IPS-18a (cell line): ENCODE results near the gene TEX12.
"Not testable (repeated sequence)": the region's sequence is repeated elsewhere in the genome, so short reads cannot be mapped to it uniquely, and the experiment has no call there.

Experiments
- H3K27ac ChIP-seq: one replicate; pipeline ENCODE4 v1.5.1; 2013; ENCODE audit warnings: low read length
- H3K27me3 ChIP-seq: one replicate; pipeline ENCODE4 v1.6.1; 2013; ENCODE audit warnings: mild to moderate bottlenecking, low read length; ENCODE audit not compliant: control insufficient read depth, insufficient read depth
- H3K36me3 ChIP-seq: one replicate; pipeline ENCODE4 v1.6.1; 2013; ENCODE audit warnings: low read depth, low read length; ENCODE audit not compliant: control insufficient read depth
- H3K4me1 ChIP-seq: one replicate; pipeline ENCODE4 v1.6.1; 2013; ENCODE audit warnings: low read depth, low read length; ENCODE audit not compliant: control insufficient read depth
- H3K4me3 ChIP-seq: one replicate; pipeline ENCODE4 v1.5.1; 2013; ENCODE audit warnings: low read length
- H3K9ac ChIP-seq: one replicate; pipeline ENCODE4 v1.6.1; 2013; ENCODE audit warnings: mild to moderate bottlenecking, low read length, moderate library complexity
- H3K9me3 ChIP-seq: one replicate; pipeline ENCODE4 v1.6.1; 2013; ENCODE audit warnings: low read depth, low read length; ENCODE audit not compliant: control insufficient read depth

Gene TEX12

GRCh38 chr11:112156153-112156955 is 10.8 kb upstream of the TEX12 start:
- Histone ChIP-seq H3K27ac (no peak overlapping the region), H3K27me3 (no peaks in the 10 kb centered on the region), H3K4me3 (no peak overlapping the region), H3K9ac (no peak overlapping the region), H3K9me3 (no peaks in the 10 kb centered on the region), H3K36me3 (no peaks in the 10 kb centered on the region), H3K4me1 (no peaks in the 10 kb centered on the region)

GRCh38 chr11:112156956-112157766 is 10.0 kb upstream of the TEX12 start:
- Histone ChIP-seq H3K27me3 (no peaks in the 10 kb centered on the region), H3K9ac (no peak overlapping the region), H3K9me3 (no peaks in the 10 kb centered on the region), H3K36me3 (no peaks in the 10 kb centered on the region), H3K27ac (no peak overlapping the region), H3K4me3 (no peak overlapping the region), H3K4me1 (no peaks in the 10 kb centered on the region)

GRCh38 chr11:112159098-112160065 is 7.8 kb upstream of the TEX12 start:
- Histone ChIP-seq H3K4me3 (no peak overlapping the region), H3K4me1 (peaks cover 4% of the 10 kb centered on the region), H3K9ac (no peak overlapping the region), H3K27me3 (no peaks in the 10 kb centered on the region), H3K36me3 (no peaks in the 10 kb centered on the region), H3K27ac (no peak overlapping the region), H3K9me3 (no peaks in the 10 kb centered on the region)

GRCh38 chr11:112160091-112160848 is 6.9 kb upstream of the TEX12 start:
- Histone ChIP-seq H3K9ac (no peak overlapping the region), H3K4me1 (peaks cover 4% of the 10 kb centered on the region), H3K4me3 (no peak overlapping the region), H3K36me3 (no peaks in the 10 kb centered on the region), H3K27me3 (no peaks in the 10 kb centered on the region), H3K9me3 (no peaks in the 10 kb centered on the region), H3K27ac (no peak overlapping the region)

GRCh38 chr11:112161012-112161411 is 6.2 kb upstream of the TEX12 start:
- Histone ChIP-seq H3K27ac (no peak overlapping the region), H3K36me3 (no peaks in the 10 kb centered on the region), H3K27me3 (no peaks in the 10 kb centered on the region), H3K9me3 (no peaks in the 10 kb centered on the region), H3K4me1 (peaks cover 4% of the 10 kb centered on the region), H3K4me3 (no peak overlapping the region), H3K9ac (no peak overlapping the region)

GRCh38 chr11:112162200-112162599 is 5.0 kb upstream of the TEX12 start:
- not testable (repeated sequence) for H3K4me1 ChIP-seq, H3K9me3 ChIP-seq, H3K4me3 ChIP-seq, H3K27me3 ChIP-seq, H3K9ac ChIP-seq, H3K36me3 ChIP-seq, H3K27ac ChIP-seq

GRCh38 chr11:112162761-112163546 is 4.2 kb upstream of the TEX12 start:
- H3K27me3 ChIP-seq, result no peaks in the 10 kb centered on the region
- H3K4me1 ChIP-seq, result peaks cover 4% of the 10 kb centered on the region
- H3K9ac ChIP-seq, result no peak overlapping the region
- no peaks in the 10 kb centered on the region for H3K9me3 ChIP-seq
- no peaks in the 10 kb centered on the region for H3K36me3 ChIP-seq
- no peak overlapping the region for H3K27ac ChIP-seq
- no peak overlapping the region for H3K4me3 ChIP-seq

GRCh38 chr11:112163875-112164685 is 3.1 kb upstream of the TEX12 start, which contains the start of gene IL18:
Gene IL18, minus strand, starts transcription at chr11:112164094. Its CDS starts 9,041 bp downstream, at chr11:112155053.
- Histone ChIP-seq H3K9me3 (no peaks in the 10 kb centered on the region), H3K36me3 (no peaks in the 10 kb centered on the region), H3K9ac (no peak within 1 kb of the TSS), H3K4me1 (peaks cover 4% of the 10 kb centered on the region), H3K27me3 (no peaks in the 10 kb centered on the region), H3K27ac (no peak within 1 kb of the TSS), H3K4me3 (no peak within 1 kb of the TSS)

GRCh38 chr11:112165049-112165448 is 2.1 kb upstream of the TEX12 start:
- Histone ChIP-seq H3K27me3 (no peaks in the 10 kb centered on the region), H3K4me3 (no peak overlapping the region), H3K36me3 (no peaks in the 10 kb centered on the region), H3K4me1 (peaks cover 4% of the 10 kb centered on the region), H3K9me3 (no peaks in the 10 kb centered on the region), H3K27ac (no peak overlapping the region), H3K9ac (no peak overlapping the region)
